Ishikawa (cell line): Measurements from ENCODE around the gene GPATCH3.

Source experiments
- REST ChIP-seq: IDR thresholded peaks from 2 replicates; pipeline ENCODE4 v1.6.1; 2012; ENCODE audit warnings: low read depth, mild to moderate bottlenecking
- TAF1 ChIP-seq: IDR thresholded peaks from 2 replicates; pipeline ENCODE4 v1.6.1; 2012; ENCODE audit warnings: low read depth, mild to moderate bottlenecking
- TCF12 ChIP-seq: IDR thresholded peaks from 2 replicates; pipeline ENCODE4 v1.6.1; 2012; ENCODE audit warnings: low read depth
- TEAD4 ChIP-seq: IDR thresholded peaks from 2 replicates; pipeline ENCODE4 v1.6.1; 2012

GRCh38 chr1:26900001-26900814 lies at the start of gene GPATCH3:
- TF ChIP-seq REST (no peak), TAF1 (peak; percentile 99), TEAD4 (peak; percentile 59), TCF12 (peak; percentile 77)
